Caco-2 (cell line): ENCODE measurements around the gene JTB. TPM values are rescaled to one million over a fixed set of nuclear protein-coding genes. Genes with fewer than 3 reads are reported as not detected.

ENCODE experiments used
- BruUV-seq: library from RNA; stranded (reverse); fragments of 400-500 nt; replicated peaks from 2 replicates; lab custom pipeline; 2021; lab: Mats Ljungman, UMichigan
- CTCF ChIA-PET: fragments of 300-600 bp; sonication (Branson Sonifier 250); formaldehyde crosslinking; loops from one replicate; lab custom pipeline; 2022; ENCODE audit warnings: antibody characterized with exemption; lab: Charles Lee
- POLR2A ChIA-PET: fragments of 300-600 bp; sonication (Branson Sonifier 250); formaldehyde crosslinking; loops from one replicate; lab custom pipeline; 2022; ENCODE audit warnings: antibody characterized with exemption; lab: Charles Lee
- DNase-seq, 2 experiments: peaks; one replicate each; pipeline versions ENCODE4 v3.0.0 to v3.0.0-alpha.2; 2020 to 2022
- H3K27me3 ChIP-seq: replicated peaks from 2 replicates; pipeline ENCODE4 v1.6.0; 2011; ENCODE audit warnings: low read length; ENCODE audit not compliant: control insufficient read depth, insufficient read depth
- H3K36me3 ChIP-seq: 2 replicates; pipeline ENCODE4 v1.5.1; 2011; ENCODE audit warnings: low read length; ENCODE audit not compliant: control insufficient read depth, insufficient read depth
- H3K4me1 ChIP-seq: fragments of 250-450 bp; sonication (Bioruptor Pico); 2 replicates; pipeline ENCODE4 v1.5.1; 2020; ENCODE audit warnings: mild to moderate bottlenecking
- H3K4me3 ChIP-seq: 2 replicates; pipeline ENCODE4 v1.5.1; 2011; ENCODE audit warnings: low read depth, mild to moderate bottlenecking, control low read depth, low read length
- H3K9me3 ChIP-seq: fragments of 250-450 bp; sonication (Bioruptor Pico); 2 replicates; pipeline ENCODE4 v1.5.1; 2020; ENCODE audit warnings: mild to moderate bottlenecking, moderate library complexity
- H3K27ac Mint-ChIP-seq: one replicate; pipeline ENCODE4 v1.8.0; 2022; ENCODE audit warnings: mixed read lengths; ENCODE audit not compliant: unreplicated experiment
- H3K27me3 Mint-ChIP-seq: one replicate; pipeline ENCODE4 v1.8.0; 2022; ENCODE audit warnings: mixed read lengths; ENCODE audit not compliant: insufficient read depth, unreplicated experiment
- H3K36me3 Mint-ChIP-seq: one replicate; pipeline ENCODE4 v1.8.0; 2022; ENCODE audit warnings: mild to moderate bottlenecking, mixed read lengths; ENCODE audit not compliant: insufficient read depth, unreplicated experiment
- H3K4me1 Mint-ChIP-seq: one replicate; pipeline ENCODE4 v1.8.0; 2022; ENCODE audit warnings: low read depth, mixed read lengths; ENCODE audit not compliant: unreplicated experiment
- H3K4me3 Mint-ChIP-seq: one replicate; pipeline ENCODE4 v1.8.0; 2022; ENCODE audit warnings: mild to moderate bottlenecking, moderate library complexity, mixed read lengths; ENCODE audit not compliant: unreplicated experiment
- H3K9me3 Mint-ChIP-seq: one replicate; pipeline ENCODE4 v1.8.0; 2022; ENCODE audit warnings: mixed read lengths; ENCODE audit not compliant: unreplicated experiment
- CTCF ChIP-seq, 2 experiments: fragments of 200-600 bp in 1 of 2; IDR thresholded peaks; 1 replicate in 1 of 2; 2 replicates in 1 of 2; pipeline versions ENCODE4 v1.5.1 to v1.8.0; 2011 to 2022; ENCODE audit warnings: antibody characterized with exemption in 1 of 2, control low read depth in 1 of 2, inconsistent platforms in 1 of 2, low read depth in 1 of 2, low read length in 1 of 2, mild to moderate bottlenecking in 1 of 2, moderate library complexity in 1 of 2; ENCODE audit not compliant: insufficient read depth in 1 of 2, severe bottlenecking in 1 of 2, unreplicated experiment in 1 of 2
- intact Hi-C: fragments of 100-400 bp; cut with micrococcal nuclease; formaldehyde crosslinking; loops from one replicate; pipeline ENCODE4 v1.10.0; 2022; ENCODE audit not compliant: unreplicated experiment
- total RNA-seq: library from RNA; stranded (reverse); gene quantifications from 2 replicates; pipeline ENCODE4 v1.2.3, GENCODE V29; 2022

The JTB gene
- total RNA-seq, 1 experiment from 2014 or later, result 123 TPM

- Mint-ChIP-seq H3K4me3 (no peak overlapping the region), H3K27ac (no peak overlapping the region), H3K9me3 (no peaks in the 10 kb centered on the region), H3K4me1 (peaks cover 7% of the 10 kb centered on the region), H3K36me3 (peaks cover 41% of the 10 kb centered on the region), H3K27me3 (no peaks in the 10 kb centered on the region)
- no TSS peak for BruUV-seq
- Histone ChIP-seq H3K36me3 (peaks cover 5% of the 10 kb centered on the region; the same call in 1 of the 2 replicates), H3K27me3 (no peaks in the 10 kb centered on the region), H3K4me3 (no peak overlapping the region), H3K9me3 (no peaks in the 10 kb centered on the region), H3K4me1 (peaks cover 8% of the 10 kb centered on the region)
- intact Hi-C loops, result no loop called here
- CTCF ChIA-PET, result interaction anchor here (0.6 kb wide), 1 partner anchor 21 kb away, joined by 9 read pairs; no protein-coding TSS in a partner anchor
- POLR2A ChIA-PET, result no interaction called here
- no peak for TF ChIP-seq CTCF (IDR thresholded peaks at IDR 0.05; ENCODE audit: insufficient read depth in 1 of 2, low read depth in 1 of 2, low read length in 1 of 2, severe bottlenecking in 1 of 2, unreplicated experiment in 1 of 2)
- no peak for DNase-seq
Observed at GRCh38 chr1:153942766-153943549, 34.5 kb downstream of the JTB start.

DNA sequence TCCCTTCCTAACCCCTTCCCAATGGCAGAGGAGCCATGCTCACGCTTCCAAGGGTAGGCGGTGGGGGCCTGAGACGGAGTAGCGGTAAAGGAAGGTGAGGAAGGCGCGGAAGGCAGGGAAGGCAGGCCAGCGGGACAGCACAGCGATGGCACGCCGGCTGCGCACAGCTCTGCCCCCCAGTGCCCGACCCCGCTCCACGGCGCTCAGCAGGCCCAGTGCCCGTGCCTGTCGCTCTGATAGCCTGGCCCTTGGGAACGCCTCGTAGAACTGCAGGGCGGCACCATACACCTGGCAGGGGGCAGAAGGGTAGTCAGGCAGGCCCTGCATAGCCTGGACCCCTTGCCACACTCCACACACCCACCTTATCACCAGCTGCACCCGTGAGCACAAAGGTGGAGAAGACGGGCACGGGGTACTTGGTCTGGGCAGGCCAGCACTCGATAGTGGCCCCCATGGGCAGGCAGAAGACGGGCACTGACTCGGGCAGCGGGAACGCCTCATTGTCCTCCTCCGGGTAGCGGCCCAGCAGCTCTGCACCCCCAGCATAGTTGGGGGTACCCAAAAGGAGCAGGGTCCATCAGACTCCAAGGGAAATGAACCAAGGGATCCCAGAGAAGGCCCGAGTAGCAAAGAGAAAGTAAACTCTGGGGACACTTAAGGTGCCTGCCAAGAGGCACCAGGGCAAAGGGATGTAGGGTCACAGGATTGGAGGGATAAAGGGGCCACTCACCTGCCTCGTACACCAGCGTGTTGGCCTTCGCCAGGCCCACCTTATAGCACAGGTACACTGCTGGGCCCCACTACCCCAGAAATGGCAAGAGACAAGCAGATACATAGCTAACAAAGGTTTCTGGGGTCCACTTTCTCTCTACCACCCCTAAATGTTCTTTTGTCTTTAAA is 35.4 kb downstream of the JTB start:
- CTCF ChIA-PET, result interaction anchor here (0.6 kb wide), 1 partner anchor 20 kb away, joined by 9 read pairs; no protein-coding TSS in a partner anchor
- H3K36me3 ChIP-seq, result peaks cover 7% of the 10 kb centered on the region; the same call in 1 of the 2 replicates
- intact Hi-C loops, result no loop called here

More for the DNA sequence above, 35.4 kb downstream of the JTB start:
- no TSS peak for BruUV-seq
- POLR2A ChIA-PET, result no interaction called here
- H3K27me3 Mint-ChIP-seq, result no peaks in the 10 kb centered on the region
- DNase-seq, result no peak
- H3K4me1 Mint-ChIP-seq, result peaks cover 6% of the 10 kb centered on the region
- no peaks in the 10 kb centered on the region for H3K27me3 ChIP-seq
- no peaks in the 10 kb centered on the region for H3K9me3 ChIP-seq
- no peak overlapping the region for H3K4me3 ChIP-seq
- no peaks in the 10 kb centered on the region for H3K9me3 Mint-ChIP-seq
- H3K27ac Mint-ChIP-seq, result no peak overlapping the region
- no peak for TF ChIP-seq CTCF (IDR thresholded peaks at IDR 0.05; ENCODE audit: insufficient read depth in 1 of 2, low read depth in 1 of 2, low read length in 1 of 2, severe bottlenecking in 1 of 2, unreplicated experiment in 1 of 2)
- H3K4me1 ChIP-seq, result peaks cover 8% of the 10 kb centered on the region
- H3K4me3 Mint-ChIP-seq, result no peak overlapping the region
- H3K36me3 Mint-ChIP-seq, result peaks cover 38% of the 10 kb centered on the region
